GM12878 (cell line): ENCODE data around the gene HTR2B. TPM values are rescaled to one million over a fixed set of nuclear protein-coding genes. Genes with fewer than 3 reads are reported as not detected.

Source experiments
- ATAC-seq: fragments of 200-7000 bp; cut with Tn5 transposase; 3 replicates; pipeline ENCODE4 v1.9.1; 2020; ENCODE audit warnings: mild to moderate bottlenecking, moderate library complexity
- BruUV-seq: library from RNA; stranded (reverse); fragments of 400-500 nt; replicated peaks from 2 replicates; lab custom pipeline; 2021; lab: Mats Ljungman, UMichigan
- CTCF ChIA-PET: fragments of 300-600 bp; sonication (Branson Sonifier 250); formaldehyde crosslinking; extraction: SDS; loops from one replicate; lab custom pipeline; 2021; ENCODE audit warnings: inconsistent platforms; lab: Yijun Ruan, JAX
- POLR2A ChIA-PET: fragments of 350-600 bp; formaldehyde crosslinking; extraction: SDS; loops from one replicate; lab custom pipeline; 2021; ENCODE audit warnings: inconsistent platforms; lab: Charles Lee
- RAD21 ChIA-PET: fragments of 300-600 bp; sonication (Branson Sonifier 250); formaldehyde crosslinking; loops from one replicate; lab custom pipeline; 2023; ENCODE audit warnings: antibody characterized with exemption; ENCODE audit not compliant: unreplicated experiment; lab: Charles Lee
- SMC1A ChIA-PET: fragments of 300-600 bp; sonication (Branson Sonifier 250); formaldehyde crosslinking; loops from one replicate; lab custom pipeline; 2023; ENCODE audit not compliant: unreplicated experiment, uncharacterized antibody; lab: Charles Lee
- DNase-seq: peaks from one replicate; pipeline ENCODE4 v3.0.0-alpha.2; 2011; ENCODE audit warnings: low read depth, low spot score
- FAIRE-seq: peaks from 3 replicates; lab custom pipeline; 2011; peaks lifted over from hg19 to GRCh38; lab: Jason Lieb, UNC
- H2AFZ ChIP-seq: 2 replicates; pipeline ENCODE4 v1.6.0; 2011; ENCODE audit warnings: low read depth, low read length, control low read depth; ENCODE audit not compliant: control insufficient read depth
- H3K27ac ChIP-seq: 2 replicates; pipeline ENCODE4 v1.5.1; 2011; ENCODE audit warnings: control low read depth; ENCODE audit not compliant: control insufficient read depth, insufficient read depth
- H3K27me3 ChIP-seq, 2 experiments: replicated peaks in 1 of 2; 2 replicates each; pipeline versions ENCODE4 v1.6.0 to v1.6.1; 2011; ENCODE audit warnings: low read length in 1 of 2; ENCODE audit not compliant: control insufficient read depth in 2 of 2, insufficient read depth in 2 of 2
- H3K36me3 ChIP-seq, 2 experiments: 2 replicates each; pipeline ENCODE4 v1.5.1; 2011; ENCODE audit warnings: low read length in 1 of 2; ENCODE audit not compliant: control insufficient read depth in 2 of 2, insufficient read depth in 2 of 2
- H3K4me1 ChIP-seq: 2 replicates; pipeline ENCODE4 v1.6.1; 2011; ENCODE audit warnings: mild to moderate bottlenecking, low read length, moderate library complexity, mixed read lengths; ENCODE audit not compliant: control insufficient read depth, insufficient read depth
- H3K4me2 ChIP-seq: 2 replicates; pipeline ENCODE4 v1.6.0; 2011; ENCODE audit warnings: control low read depth; ENCODE audit not compliant: control insufficient read depth, insufficient read depth
- H3K4me3 ChIP-seq: fragments of 200-600 bp; sonication (generic); 2 replicates; pipeline ENCODE4 v1.5.1; 2016
- H3K79me2 ChIP-seq: 2 replicates; pipeline ENCODE4 v1.6.0; 2011; ENCODE audit warnings: low read length; ENCODE audit not compliant: control insufficient read depth, insufficient read depth
- H3K9ac ChIP-seq: 2 replicates; pipeline ENCODE4 v1.8.0; 2011; ENCODE audit warnings: low read length, control low read depth, mixed read lengths; ENCODE audit not compliant: control insufficient read depth, insufficient read depth
- H3K9me3 ChIP-seq: replicated peaks from 3 replicates; pipeline ENCODE4 v1.5.1; 2011; ENCODE audit warnings: mild to moderate bottlenecking, low read length; ENCODE audit not compliant: control insufficient read depth, insufficient read depth
- H4K20me1 ChIP-seq: 2 replicates; pipeline ENCODE4 v1.6.0; 2011; ENCODE audit not compliant: control insufficient read depth, insufficient read depth
- BHLHE40 ChIP-seq, 2 experiments: fragments of 450-650 bp in 1 of 2; IDR thresholded peaks; 2 replicates each; pipeline ENCODE4 v1.6.1; 2011 to 2017; ENCODE audit warnings: low read depth in 2 of 2, borderline replicate concordance in 1 of 2, improper control_type of control experiment in 1 of 2, low read length in 1 of 2, mild to moderate bottlenecking in 1 of 2
- CBX5 ChIP-seq: sonication (generic); IDR thresholded peaks from 2 replicates; pipeline ENCODE4 v1.6.1; 2016; ENCODE audit warnings: low read depth, moderate library complexity, mild to moderate bottlenecking, inconsistent platforms
- CUX1 ChIP-seq: IDR thresholded peaks from 2 replicates; pipeline ENCODE4 v1.6.1; 2012; ENCODE audit warnings: improper control_type of control experiment, low read depth, low read length; ENCODE audit not compliant: insufficient replicate concordance
- IKZF1 ChIP-seq: fragments of 450-650 bp; conservative IDR thresholded peaks from 2 replicates; pipeline ENCODE4 v1.6.1; 2017; ENCODE audit warnings: antibody characterized with exemption, mild to moderate bottlenecking
- MEF2B ChIP-seq: fragments of 450-650 bp; IDR thresholded peaks from 2 replicates; pipeline ENCODE4 v1.6.1; 2018; ENCODE audit warnings: mild to moderate bottlenecking, moderate library complexity; ENCODE audit not compliant: partially characterized antibody, poor library complexity, severe bottlenecking
- MXI1 ChIP-seq: fragments of 150-350 bp; IDR thresholded peaks from 2 replicates; pipeline ENCODE4 v1.6.1; 2011; ENCODE audit warnings: low read depth, mild to moderate bottlenecking, inconsistent platforms, low read length, improper control_type of control experiment
- NBN ChIP-seq: fragments of 450-650 bp; IDR thresholded peaks from 2 replicates; pipeline ENCODE4 v1.6.1; 2016
- SRF ChIP-seq, 2 experiments: IDR thresholded peaks; 2 replicates each; pipeline ENCODE4 v1.6.1; 2011; ENCODE audit warnings: low read depth in 2 of 2, low read length in 2 of 2, mild to moderate bottlenecking in 1 of 2, moderate library complexity in 1 of 2
- WRNIP1 ChIP-seq: IDR thresholded peaks from 2 replicates; pipeline ENCODE4 v1.6.1; 2011; ENCODE audit warnings: low read depth, low read length, improper control_type of control experiment, borderline replicate concordance
- ZBED1 ChIP-seq: IDR thresholded peaks from 2 replicates; pipeline ENCODE4 v1.6.1; 2016; ENCODE audit warnings: borderline replicate concordance
- ZZZ3 ChIP-seq: IDR thresholded peaks from 2 replicates; pipeline ENCODE4 v1.6.1; 2011; ENCODE audit warnings: low read depth; ENCODE audit not compliant: control insufficient read depth, insufficient read length
- WGBS: methylation state at CpG from one replicate; pipeline ENCODE4 v1.1.6; 2016; ENCODE audit warnings: low lambda C conversion rate; ENCODE audit not compliant: insufficient replicate concordance, insufficient coverage; ENCODE audit errors: missing lambda C conversion rate; 5-methylcytosine and 5-hydroxymethylcytosine counted together
- in situ Hi-C: fragments of 300-500 bp; cut with MboI; formaldehyde crosslinking; loops from 9 replicates; pipeline ENCODE4 v1.14.3; 2018; ENCODE audit warnings: mixed read lengths
- intact Hi-C: fragments of 100-400 bp; cut with micrococcal nuclease; formaldehyde crosslinking; loops from one replicate; pipeline ENCODE4 v1.14.2; 2022; ENCODE audit not compliant: unreplicated experiment
- polyA plus RNA-seq, 11 experiments: library from polyadenylated mRNA; depleted of rRNA in 4 of 11; unstranded in 6 of 11; stranded (reverse) in 5 of 11; fragments of >200 nt; fragmentation: Nextera tagmentation in 4 of 11; fragmentation: Illumina TruSeq in 1 of 11; extraction: Ambion mirVana in 4 of 11; extraction: Trizol in 1 of 11; gene quantifications; 1 replicate in 1 of 11; 2 replicates in 10 of 11; pipeline versions ENCODE4 v1.2.1 to v1.2.3, GENCODE V29; 2011 to 2016; ENCODE audit warnings: inconsistent platforms in 2 of 11, missing spikeins in 2 of 11, low read depth in 1 of 11
- total RNA-seq, 4 experiments: library from RNA; depleted of rRNA in 3 of 4; stranded (reverse); fragments of >200 nt in 3 of 4; fragmentation: Illumina TruSeq in 1 of 4; extraction: Trizol in 1 of 4; gene quantifications; 2 replicates each; pipeline versions ENCODE4 v1.2.1 to v1.2.3, GENCODE V29; 2013 to 2021

The HTR2B gene
- total and polyA plus RNA-seq, 10 of the 15 experiments (the other 5 are each of a cell fraction or from before 2014, with no cell fraction given): 0.03 to 1.2 (median 0.15) TPM

GRCh38 chr2:231062776-231063175 is 62.1 kb downstream of the HTR2B start:
- FAIRE-seq (no peak), ATAC-seq (no peak), DNase-seq (no peak)
- Histone ChIP-seq H3K4me1 (no peaks in the 10 kb centered on the region), H3K4me3 (no peak overlapping the region), H3K79me2 (peaks cover 35% of the 10 kb centered on the region), H3K9me3 (no peaks in the 10 kb centered on the region), H3K4me2 (no peak overlapping the region), H3K27ac (no peak overlapping the region), H3K36me3 (peaks cover under 1 to 16% of the 10 kb centered on the region in 2 experiments; a peak in 2 of 4 replicates), H3K27me3 (no peaks in the 10 kb centered on the region), H3K9ac (no peak overlapping the region), H2AFZ (no peak overlapping the region), H4K20me1 (0 out of 2 replicates have a peak, but pooled peaks cover 3% of the 10 kb centered on the region)
- POLR2A ChIA-PET: no interaction called here
- RAD21 ChIA-PET: interaction anchor here (1.4 kb wide), 1 partner anchor 10 kb away, joined by 5 read pairs; no protein-coding TSS in a partner anchor
- 65% methylated on average over 3 of the region's 3 CpGs for WGBS
- in situ Hi-C loops (no loop called here), intact Hi-C loops (no loop called here)
- CTCF ChIA-PET: interaction anchor here (0.6 to 2.1 kb wide), 4 partner anchors 10 to 238 kb away, joined by 3 to 7 read pairs (median 4); no protein-coding TSS in a partner anchor
- BruUV-seq: no TSS peak
- SMC1A ChIA-PET: no interaction called here
- TF ChIP-seq ZBED1: no peak
- TF ChIP-seq ZZZ3: no peak
- no peak for TF ChIP-seq MEF2B
- TF ChIP-seq IKZF1: no peak
- TF ChIP-seq CUX1: no peak
- TF ChIP-seq MXI1: no peak
- no peak for TF ChIP-seq CBX5
- TF ChIP-seq WRNIP1: no peak
- TF ChIP-seq BHLHE40 (IDR thresholded peaks at IDR 0.05; ENCODE audit: borderline replicate concordance in 1 of 2, low read depth in 2 of 2, low read length in 1 of 2): no peak
- no peak for TF ChIP-seq SRF (IDR thresholded peaks at IDR 0.05; ENCODE audit: low read depth in 2 of 2, low read length in 2 of 2)
- TF ChIP-seq NBN: no peak
